T-cell (primary cell): ENCODE measurements around the gene WWC1. TPM values are rescaled to one million over a fixed set of nuclear protein-coding genes. Genes with fewer than 3 reads are reported as not detected.

Experiments used
- ATAC-seq, 4 experiments: fragments of 200-7000 bp in 3 of 4; fragments of 150-1000 bp in 1 of 4; cut with Tn5 transposase; replicated peaks in 1 of 4; 1 replicate in 3 of 4; 2 replicates in 1 of 4; pipeline ENCODE4 v1.10.0; 2021; ENCODE audit warnings: moderate library complexity in 3 of 4, mild to moderate bottlenecking in 2 of 4, moderate number of reproducible peaks in 1 of 4
- CTCF ChIA-PET, 2 donors: fragments of 300-600 bp; sonication (Branson Sonifier 250); formaldehyde crosslinking; loops; one replicate each; lab custom pipeline; 2022; ENCODE audit warnings: antibody characterized with exemption in 2 of 2; lab: Charles Lee
- POLR2A ChIA-PET, 2 donors: fragments of 300-600 bp; sonication (Branson Sonifier 250); formaldehyde crosslinking; loops; one replicate each; lab custom pipeline; 2022; ENCODE audit warnings: antibody characterized with exemption in 2 of 2; lab: Charles Lee
- DNase-seq, 35 experiments: peaks; one replicate each; pipeline versions ENCODE4 v3.0.0 to v3.0.0-alpha.2; 2013 to 2023
- H3K27ac ChIP-seq: one replicate; pipeline ENCODE4 v1.5.1; 2013; ENCODE audit warnings: low read length
- H3K27me3 ChIP-seq, 2 experiments: replicated peaks in 1 of 2; 1 replicate in 1 of 2; 2 replicates in 1 of 2; pipeline versions ENCODE4 v1.6.1 to v1.7.0; 2013; ENCODE audit warnings: low read length in 1 of 2, mixed read lengths in 1 of 2; ENCODE audit not compliant: control insufficient read depth in 2 of 2, insufficient read depth in 2 of 2; ENCODE audit errors: extremely low read depth in 1 of 2
- H3K36me3 ChIP-seq, 2 donors: 1 replicate in 1 of 2; 2 replicates in 1 of 2; pipeline versions ENCODE4 v1.6.1 to v1.7.0; 2013; ENCODE audit warnings: low read length in 1 of 2; ENCODE audit not compliant: control insufficient read depth in 2 of 2, insufficient read depth in 1 of 2; ENCODE audit errors: extremely low read depth in 1 of 2
- H3K4me1 ChIP-seq, 2 experiments: 1 replicate in 1 of 2; 2 replicates in 1 of 2; pipeline versions ENCODE4 v1.6.1 to v1.7.0; 2013; ENCODE audit warnings: low read length in 2 of 2, mixed read lengths in 1 of 2; ENCODE audit not compliant: insufficient read depth in 2 of 2, control insufficient read depth in 1 of 2; ENCODE audit errors: extremely low read depth in 1 of 2
- H3K4me3 ChIP-seq, 2 donors: 1 replicate in 1 of 2; 2 replicates in 1 of 2; pipeline versions ENCODE4 v1.5.1 to v1.7.0; 2013; ENCODE audit warnings: mild to moderate bottlenecking in 2 of 2, low read length in 1 of 2, moderate library complexity in 1 of 2; ENCODE audit not compliant: control insufficient read depth in 1 of 2; ENCODE audit errors: extremely low read depth in 1 of 2
- H3K9me3 ChIP-seq: 2 replicates; pipeline ENCODE4 v1.7.0; 2013
- H3K27ac Mint-ChIP-seq, 2 donors: one replicate each; pipeline ENCODE4 v1.8.0; 2020 to 2021; ENCODE audit warnings: mild to moderate bottlenecking in 2 of 2, mixed read lengths in 2 of 2
- H3K27me3 Mint-ChIP-seq, 2 donors: one replicate each; pipeline ENCODE4 v1.8.0; 2021 to 2022; ENCODE audit warnings: mixed read lengths in 2 of 2
- H3K36me3 Mint-ChIP-seq: one replicate; pipeline ENCODE4 v1.8.0; 2021; ENCODE audit warnings: mixed read lengths
- H3K4me1 Mint-ChIP-seq, 3 donors: one replicate each; pipeline ENCODE4 v1.8.0; 2020 to 2022; ENCODE audit warnings: mixed read lengths in 3 of 3, mild to moderate bottlenecking in 1 of 3
- H3K4me3 Mint-ChIP-seq, 3 donors: one replicate each; pipeline ENCODE4 v1.8.0; 2020 to 2022; ENCODE audit warnings: mild to moderate bottlenecking in 3 of 3, mixed read lengths in 3 of 3, moderate library complexity in 3 of 3
- H3K9me3 Mint-ChIP-seq, 3 donors: one replicate each; pipeline ENCODE4 v1.8.0; 2020 to 2022; ENCODE audit warnings: mixed read lengths in 3 of 3
- WGBS: methylation state at CpG from one replicate; pipeline ENCODE4 v1.1.5; 2013; ENCODE audit warnings: missing lambda C conversion rate; ENCODE audit not compliant: insufficient coverage; 5-methylcytosine and 5-hydroxymethylcytosine counted together
- total RNA-seq, 35 experiments: library from RNA in 6 of 35; stranded (reverse) in 6 of 35; fragments of 120-200 nt in 1 of 35; gene quantifications; one replicate each; pipeline versions ENCODE4 v1.2.1 to v1.2.4 and lab custom pipeline; 2013 to 2026

WWC1 gene
- total RNA-seq, 5 donors from 2014 or later (not counting 1 experiment from before 2014, with no cell fraction given): 0.83 to 2.0 (median 1.6) TPM

GRCh38 chr5:168455201-168455600 is 163.8 kb downstream of the WWC1 start:
- H3K27ac ChIP-seq: no peak overlapping the region
- no peak overlapping the region for H3K4me3 ChIP-seq
- no peaks in the 10 kb centered on the region for H3K4me1 Mint-ChIP-seq
- H3K4me3 Mint-ChIP-seq: no peak overlapping the region
- 97% methylated on average over 12 of the region's 12 CpGs for WGBS
- H3K4me1 ChIP-seq: no peaks in the 10 kb centered on the region
- H3K36me3 ChIP-seq: no peaks in the 10 kb centered on the region
- H3K27me3 Mint-ChIP-seq: no peaks in the 10 kb centered on the region
- no peak for DNase-seq
- no peak overlapping the region for H3K27ac Mint-ChIP-seq
- H3K36me3 Mint-ChIP-seq: peaks cover 4% of the 10 kb centered on the region
- H3K9me3 Mint-ChIP-seq: peaks cover 0 to 4% (median 0%) of the 10 kb centered on the region in 3 donors
- H3K27me3 ChIP-seq: no peaks in the 10 kb centered on the region
- no peaks in the 10 kb centered on the region for H3K9me3 ChIP-seq
- ATAC-seq: no peak
- CTCF ChIA-PET: no interaction called here
- POLR2A ChIA-PET: no interaction called here

GRCh38 chr5:168457542-168457941 is 166.1 kb downstream of the WWC1 start:
- Mint-ChIP-seq H3K36me3 (peaks cover 4% of the 10 kb centered on the region), H3K27ac (no peak overlapping the region), H3K4me1 (no peaks in the 10 kb centered on the region), H3K27me3 (no peaks in the 10 kb centered on the region), H3K9me3 (peaks cover 0 to 4% (median 0%) of the 10 kb centered on the region in 3 donors), H3K4me3 (no peak overlapping the region)
- ATAC-seq: no peak
- no peaks in the 10 kb centered on the region for H3K9me3 ChIP-seq
- ChIA-PET CTCF (interaction anchor here in 1 of 2 donors (0.6 kb wide), 1 partner anchor 68 kb away, joined by 6 read pairs; no protein-coding TSS in a partner anchor), POLR2A (no interaction called here)
- H3K27ac ChIP-seq: no peak overlapping the region
- H3K4me3 ChIP-seq: no peak overlapping the region
- peaks cover 0 to 2% of the 10 kb centered on the region in 2 experiments for H3K27me3 ChIP-seq
- H3K4me1 ChIP-seq: no peaks in the 10 kb centered on the region
- WGBS: 67% methylated on average over 3 of the region's 3 CpGs
- no peaks in the 10 kb centered on the region for H3K36me3 ChIP-seq
- DNase-seq: no peak

GRCh38 chr5:168460606-168461005 is 169.2 kb downstream of the WWC1 start:
- DNase-seq: no peak
- Mint-ChIP-seq H3K36me3 (peaks cover 4% of the 10 kb centered on the region), H3K4me3 (no peak overlapping the region), H3K4me1 (no peaks in the 10 kb centered on the region), H3K27me3 (peaks cover 0 to 3% of the 10 kb centered on the region in 2 donors), H3K9me3 (peaks cover 0 to 4% (median 0%) of the 10 kb centered on the region in 3 donors), H3K27ac (no peak overlapping the region)
- WGBS: 91% methylated on average over 8 of the region's 9 CpGs
- Histone ChIP-seq H3K27ac (no peak overlapping the region), H3K27me3 (peaks cover 0 to 3% of the 10 kb centered on the region in 2 experiments), H3K4me3 (no peak overlapping the region), H3K4me1 (no peaks in the 10 kb centered on the region), H3K36me3 (no peaks in the 10 kb centered on the region), H3K9me3 (no peaks in the 10 kb centered on the region)
- ChIA-PET CTCF (interaction anchor here in 1 of 2 donors (0.5 kb wide), 1 partner anchor 66 kb away, joined by 4 read pairs; no protein-coding TSS in a partner anchor), POLR2A (no interaction called here)
- no peak for ATAC-seq

DNA sequence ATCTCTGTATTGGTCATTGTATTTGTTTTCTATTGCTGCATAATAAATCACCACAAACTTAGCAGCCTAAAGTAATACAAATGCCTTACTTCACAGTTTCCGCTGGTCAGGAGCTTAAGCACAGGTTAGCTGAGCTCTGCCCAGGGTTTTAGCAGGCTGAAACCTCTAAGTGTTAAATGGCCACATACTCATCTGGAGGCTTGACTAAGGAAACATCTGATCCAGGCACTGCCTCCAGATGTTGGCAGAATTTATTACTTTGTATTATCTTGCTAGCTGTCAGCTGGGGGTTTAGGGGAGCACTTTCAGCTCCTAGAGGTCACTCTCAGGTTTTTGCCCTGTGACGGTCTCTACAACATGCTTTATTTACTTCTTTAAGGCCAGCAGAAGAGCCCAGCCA is 171.6 kb downstream of the WWC1 start:
- 100% methylated on average over 1 of the region's 2 CpGs for WGBS
- peaks cover 0 to 4% (median 0%) of the 10 kb centered on the region in 3 donors for H3K9me3 Mint-ChIP-seq
- ChIA-PET CTCF (no interaction called here), POLR2A (no interaction called here)
- H3K9me3 ChIP-seq: no peaks in the 10 kb centered on the region
- H3K27me3 Mint-ChIP-seq: peaks cover 0 to 3% of the 10 kb centered on the region in 2 donors
- no peak for ATAC-seq
- no peak overlapping the region for H3K4me3 ChIP-seq
- H3K4me1 Mint-ChIP-seq: no peaks in the 10 kb centered on the region
- no peak for DNase-seq
- H3K27me3 ChIP-seq: peaks cover 0 to 8% of the 10 kb centered on the region in 2 experiments
- H3K36me3 Mint-ChIP-seq: peaks cover 4% of the 10 kb centered on the region
- no peaks in the 10 kb centered on the region for H3K4me1 ChIP-seq
- H3K27ac Mint-ChIP-seq: no peak overlapping the region
- no peak overlapping the region for H3K4me3 Mint-ChIP-seq
- H3K27ac ChIP-seq: no peak overlapping the region
- no peaks in the 10 kb centered on the region for H3K36me3 ChIP-seq

DNA sequence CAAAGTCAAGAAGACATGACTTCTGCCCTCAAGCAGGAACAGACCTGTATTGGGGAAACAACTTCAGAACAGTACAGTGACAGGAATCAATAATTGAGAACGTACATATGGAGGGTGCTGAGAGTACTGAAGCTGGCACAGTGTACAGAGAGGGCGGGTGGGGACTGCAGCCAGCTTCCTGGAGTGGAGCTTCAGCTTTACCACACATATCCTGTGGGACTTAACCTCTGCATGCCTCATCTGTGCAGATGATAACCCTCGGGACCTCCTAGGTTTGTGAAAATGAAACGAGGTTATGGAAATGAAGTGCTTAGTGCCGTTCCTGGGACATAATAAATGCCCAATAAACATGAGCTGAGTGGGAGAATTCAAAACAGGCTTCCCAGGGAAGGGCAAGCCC is 172.8 kb downstream of the WWC1 start:
- Histone ChIP-seq H3K27ac (no peak overlapping the region), H3K4me1 (no peaks in the 10 kb centered on the region), H3K27me3 (peaks cover 0 to 8% of the 10 kb centered on the region in 2 experiments), H3K36me3 (no peaks in the 10 kb centered on the region), H3K9me3 (no peaks in the 10 kb centered on the region), H3K4me3 (no peak overlapping the region)
- no peaks in the 10 kb centered on the region for H3K36me3 Mint-ChIP-seq
- ATAC-seq (no peak), DNase-seq (no peak)
- ChIA-PET CTCF (interaction anchor here in 1 of 2 donors (0.5 kb wide), 1 partner anchor 19 kb away, joined by 3 read pairs; no protein-coding TSS in a partner anchor), POLR2A (no interaction called here)
- 29% methylated on average over 1 of the region's 5 CpGs for WGBS
- peaks cover 0 to 3% of the 10 kb centered on the region in 2 donors for H3K27me3 Mint-ChIP-seq
- no peaks in the 10 kb centered on the region for H3K9me3 Mint-ChIP-seq
- H3K4me3 Mint-ChIP-seq: no peak overlapping the region
- no peak overlapping the region for H3K27ac Mint-ChIP-seq
- no peaks in the 10 kb centered on the region for H3K4me1 Mint-ChIP-seq

DNA sequence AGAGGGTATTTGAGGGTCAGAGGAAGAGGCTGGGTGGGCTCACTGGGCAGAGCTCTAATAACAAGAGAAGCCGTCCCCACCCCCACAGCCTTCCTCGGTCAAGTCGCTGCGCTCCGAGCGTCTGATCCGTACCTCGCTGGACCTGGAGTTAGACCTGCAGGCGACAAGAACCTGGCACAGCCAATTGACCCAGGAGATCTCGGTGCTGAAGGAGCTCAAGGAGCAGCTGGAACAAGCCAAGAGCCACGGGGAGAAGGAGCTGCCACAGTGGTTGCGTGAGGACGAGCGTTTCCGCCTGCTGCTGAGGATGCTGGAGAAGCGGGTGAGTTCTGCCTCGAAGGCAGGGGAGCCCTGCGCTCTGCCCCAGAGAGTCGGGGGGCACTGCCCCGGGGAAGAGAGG is 173.2 kb downstream of the WWC1 start:
- H3K27ac Mint-ChIP-seq: no peak overlapping the region
- no peaks in the 10 kb centered on the region for H3K4me1 ChIP-seq
- H3K9me3 Mint-ChIP-seq: no peaks in the 10 kb centered on the region
- ChIA-PET POLR2A (no interaction called here), CTCF (interaction anchor here in 1 of 2 donors (0.5 kb wide), 1 partner anchor 20 kb away, joined by 3 read pairs; no protein-coding TSS in a partner anchor)
- H3K27ac ChIP-seq: no peak overlapping the region
- DNase-seq (no peak), ATAC-seq (no peak)
- no peaks in the 10 kb centered on the region for H3K36me3 Mint-ChIP-seq
- WGBS: 95% methylated on average over 15 of the region's 20 CpGs
- H3K4me1 Mint-ChIP-seq: no peaks in the 10 kb centered on the region
- no peaks in the 10 kb centered on the region for H3K36me3 ChIP-seq
- H3K27me3 Mint-ChIP-seq: peaks cover under 1 to 3% of the 10 kb centered on the region in 2 donors
- peaks cover 0 to 8% of the 10 kb centered on the region in 2 experiments for H3K27me3 ChIP-seq
- H3K4me3 Mint-ChIP-seq: no peak overlapping the region
- H3K9me3 ChIP-seq: no peaks in the 10 kb centered on the region
- H3K4me3 ChIP-seq: no peak overlapping the region
